ENCODE data around the gene MRPL19. TPM values are rescaled to one million over a fixed set of nuclear protein-coding genes. Genes with fewer than 3 reads are reported as not detected.

The MRPL19 gene
- total RNA-seq, 1 experiment from 2014 or later: 98.4 TPM

DNA sequence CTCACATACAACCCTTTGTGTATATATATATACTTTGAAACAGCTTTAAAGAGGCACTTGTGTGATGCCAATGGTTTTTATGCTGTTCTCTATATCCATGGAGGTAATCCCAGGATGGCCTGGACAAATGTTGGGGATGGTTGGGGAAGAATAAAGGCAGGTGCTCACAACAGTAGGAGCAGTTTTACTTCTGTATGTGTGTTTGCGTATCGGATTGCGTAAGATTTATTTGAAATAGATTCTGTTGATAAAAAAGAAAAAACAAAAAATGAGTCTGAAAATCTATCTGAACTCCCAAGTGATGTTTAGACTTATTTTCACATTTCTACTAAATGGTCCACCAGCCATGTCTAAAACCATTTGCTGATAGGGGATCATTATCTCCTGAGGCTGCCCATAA, 29.3 kb downstream of the MRPL19 start:
- no peak for DNase-seq (ENCODE audit: low spot score)
- Histone ChIP-seq H3K9me3 (ENCODE audit: low read depth, low read length, poor library complexity, severe bottlenecking) (no peaks in the 10 kb centered on the region), H3K27ac (ENCODE audit: low read depth, low read length, poor library complexity, severe bottlenecking) (no peak overlapping the region), H3K36me3 (ENCODE audit: insufficient read depth, low read length, poor library complexity, severe bottlenecking) (peaks cover 26% of the 10 kb centered on the region), H3K27me3 (replicated peaks; ENCODE audit: insufficient read depth, low read depth, low read length, poor library complexity) (no peaks in the 10 kb centered on the region), H3K4me1 (ENCODE audit: insufficient read depth, low read length, poor library complexity, severe bottlenecking) (no peaks in the 10 kb centered on the region), H3K4me3 (ENCODE audit: low read depth, low read length, poor library complexity, severe bottlenecking) (no peak overlapping the region)
- POLR2A ChIA-PET (ENCODE audit: low non-redundant PET): no interaction called here
- no TSS peak for BruUV-seq (replicated peaks)
- intact Hi-C loops (cut with micrococcal nuclease; ENCODE audit: unreplicated experiment): loop anchor here (2.0 kb wide), 1 partner anchor 35 kb away; no protein-coding TSS in a partner anchor
- TF ChIP-seq CTCF (conservative IDR thresholded peaks at IDR 0.05; ENCODE audit: low read depth, low read length) (no peak), EZH2 (IDR thresholded peaks at IDR 0.05; ENCODE audit: borderline replicate concordance, low read depth, low read length, poor library complexity, severe bottlenecking) (no peak)
- CTCF ChIA-PET: no interaction called here

- CTCF ChIA-PET: no interaction called here
- POLR2A ChIA-PET (ENCODE audit: low non-redundant PET): no interaction called here
- TF ChIP-seq EZH2 (IDR thresholded peaks at IDR 0.05; ENCODE audit: borderline replicate concordance, low read depth, low read length, poor library complexity, severe bottlenecking) (no peak), CTCF (conservative IDR thresholded peaks at IDR 0.05; ENCODE audit: low read depth, low read length) (no peak)
- Histone ChIP-seq H3K36me3 (ENCODE audit: insufficient read depth, low read length, poor library complexity, severe bottlenecking) (peaks cover 21% of the 10 kb centered on the region), H3K27me3 (replicated peaks; ENCODE audit: insufficient read depth, low read depth, low read length, poor library complexity) (no peaks in the 10 kb centered on the region), H3K27ac (ENCODE audit: low read depth, low read length, poor library complexity, severe bottlenecking) (no peak overlapping the region), H3K9me3 (ENCODE audit: low read depth, low read length, poor library complexity, severe bottlenecking) (no peaks in the 10 kb centered on the region), H3K4me1 (ENCODE audit: insufficient read depth, low read length, poor library complexity, severe bottlenecking) (no peaks in the 10 kb centered on the region), H3K4me3 (ENCODE audit: low read depth, low read length, poor library complexity, severe bottlenecking) (no peak overlapping the region)
- DNase-seq (ENCODE audit: low spot score): no peak
- intact Hi-C loops (cut with micrococcal nuclease; ENCODE audit: unreplicated experiment): loop anchor here (2.0 kb wide), 1 partner anchor 36 kb away; no protein-coding TSS in a partner anchor
- BruUV-seq (replicated peaks): no TSS peak
Observed at GRCh38 chr2:75676464-75676863, 29.9 kb downstream of the MRPL19 start.

- TF ChIP-seq CTCF (conservative IDR thresholded peaks at IDR 0.05; ENCODE audit: low read depth, low read length) (no peak), EZH2 (IDR thresholded peaks at IDR 0.05; ENCODE audit: borderline replicate concordance, low read depth, low read length, poor library complexity, severe bottlenecking) (no peak)
- intact Hi-C loops (cut with micrococcal nuclease; ENCODE audit: unreplicated experiment): no loop called here
Observed at GRCh38 chr2:75679556-75679955, 33.0 kb downstream of the MRPL19 start.

More at GRCh38 chr2:75679556-75679955, 33.0 kb downstream of the MRPL19 start:
- no peaks in the 10 kb centered on the region for H3K27me3 ChIP-seq (replicated peaks; ENCODE audit: insufficient read depth, low read depth, low read length, poor library complexity)
- H3K9me3 ChIP-seq (ENCODE audit: low read depth, low read length, poor library complexity, severe bottlenecking): no peaks in the 10 kb centered on the region
- POLR2A ChIA-PET (ENCODE audit: low non-redundant PET): no interaction called here
- CTCF ChIA-PET: no interaction called here
- no peak overlapping the region for H3K27ac ChIP-seq (ENCODE audit: low read depth, low read length, poor library complexity, severe bottlenecking)
- no TSS peak for BruUV-seq (replicated peaks)
- H3K4me1 ChIP-seq (ENCODE audit: insufficient read depth, low read length, poor library complexity, severe bottlenecking): no peaks in the 10 kb centered on the region
- no peak for DNase-seq (ENCODE audit: low spot score)
- H3K36me3 ChIP-seq (ENCODE audit: insufficient read depth, low read length, poor library complexity, severe bottlenecking): peaks cover 7% of the 10 kb centered on the region
- H3K4me3 ChIP-seq (ENCODE audit: low read depth, low read length, poor library complexity, severe bottlenecking): no peak overlapping the region

All from A673 (cell line).